GM12878 (cell line): Measurements from ENCODE around the gene UBA5. TPM values are rescaled to one million over a fixed set of nuclear protein-coding genes. Genes with fewer than 3 reads are reported as not detected.

ENCODE experiments used
- ATAC-seq: fragments of 200-7000 bp; cut with Tn5 transposase; 3 replicates; pipeline ENCODE4 v1.9.1; 2020; ENCODE audit warnings: mild to moderate bottlenecking, moderate library complexity
- BruUV-seq: library from RNA; stranded (reverse); fragments of 400-500 nt; replicated peaks from 2 replicates; lab custom pipeline; 2021; lab: Mats Ljungman, UMichigan
- CTCF ChIA-PET: fragments of 300-600 bp; sonication (Branson Sonifier 250); formaldehyde crosslinking; extraction: SDS; loops from one replicate; lab custom pipeline; 2021; ENCODE audit warnings: inconsistent platforms; lab: Yijun Ruan, JAX
- POLR2A ChIA-PET: fragments of 350-600 bp; formaldehyde crosslinking; extraction: SDS; loops from one replicate; lab custom pipeline; 2021; ENCODE audit warnings: inconsistent platforms; lab: Charles Lee
- RAD21 ChIA-PET: fragments of 300-600 bp; sonication (Branson Sonifier 250); formaldehyde crosslinking; loops from one replicate; lab custom pipeline; 2023; ENCODE audit warnings: antibody characterized with exemption; ENCODE audit not compliant: unreplicated experiment; lab: Charles Lee
- SMC1A ChIA-PET: fragments of 300-600 bp; sonication (Branson Sonifier 250); formaldehyde crosslinking; loops from one replicate; lab custom pipeline; 2023; ENCODE audit not compliant: unreplicated experiment, uncharacterized antibody; lab: Charles Lee
- DNase-seq: peaks from one replicate; pipeline ENCODE4 v3.0.0-alpha.2; 2011; ENCODE audit warnings: low read depth, low spot score
- FAIRE-seq: peaks from 3 replicates; lab custom pipeline; 2011; peaks lifted over from hg19 to GRCh38; lab: Jason Lieb, UNC
- H2AFZ ChIP-seq: 2 replicates; pipeline ENCODE4 v1.6.0; 2011; ENCODE audit warnings: low read depth, low read length, control low read depth; ENCODE audit not compliant: control insufficient read depth
- H3K27ac ChIP-seq: 2 replicates; pipeline ENCODE4 v1.5.1; 2011; ENCODE audit warnings: control low read depth; ENCODE audit not compliant: control insufficient read depth, insufficient read depth
- H3K27me3 ChIP-seq, 2 experiments: replicated peaks in 1 of 2; 2 replicates each; pipeline versions ENCODE4 v1.6.0 to v1.6.1; 2011; ENCODE audit warnings: low read length in 1 of 2; ENCODE audit not compliant: control insufficient read depth in 2 of 2, insufficient read depth in 2 of 2
- H3K36me3 ChIP-seq, 2 experiments: 2 replicates each; pipeline ENCODE4 v1.5.1; 2011; ENCODE audit warnings: low read length in 1 of 2; ENCODE audit not compliant: control insufficient read depth in 2 of 2, insufficient read depth in 2 of 2
- H3K4me1 ChIP-seq: 2 replicates; pipeline ENCODE4 v1.6.1; 2011; ENCODE audit warnings: mild to moderate bottlenecking, low read length, moderate library complexity, mixed read lengths; ENCODE audit not compliant: control insufficient read depth, insufficient read depth
- H3K4me2 ChIP-seq: 2 replicates; pipeline ENCODE4 v1.6.0; 2011; ENCODE audit warnings: control low read depth; ENCODE audit not compliant: control insufficient read depth, insufficient read depth
- H3K4me3 ChIP-seq: fragments of 200-600 bp; sonication (generic); 2 replicates; pipeline ENCODE4 v1.5.1; 2016
- H3K79me2 ChIP-seq: 2 replicates; pipeline ENCODE4 v1.6.0; 2011; ENCODE audit warnings: low read length; ENCODE audit not compliant: control insufficient read depth, insufficient read depth
- H3K9ac ChIP-seq: 2 replicates; pipeline ENCODE4 v1.8.0; 2011; ENCODE audit warnings: low read length, control low read depth, mixed read lengths; ENCODE audit not compliant: control insufficient read depth, insufficient read depth
- H3K9me3 ChIP-seq: replicated peaks from 3 replicates; pipeline ENCODE4 v1.5.1; 2011; ENCODE audit warnings: mild to moderate bottlenecking, low read length; ENCODE audit not compliant: control insufficient read depth, insufficient read depth
- H4K20me1 ChIP-seq: 2 replicates; pipeline ENCODE4 v1.6.0; 2011; ENCODE audit not compliant: control insufficient read depth, insufficient read depth
- CREM ChIP-seq: IDR thresholded peaks from 2 replicates; pipeline ENCODE4 v1.6.1; 2014; ENCODE audit warnings: antibody characterized with exemption, low read depth
- EGR1 ChIP-seq, 2 experiments: IDR thresholded peaks; 1 replicate in 1 of 2; 2 replicates in 1 of 2; pipeline ENCODE4 v1.6.1; 2011 to 2012; ENCODE audit warnings: low read depth in 2 of 2, low read length in 2 of 2, borderline replicate concordance in 1 of 2, mild to moderate bottlenecking in 1 of 2, moderate library complexity in 1 of 2
- JUND ChIP-seq: IDR thresholded peaks from 2 replicates; pipeline ENCODE4 v1.6.1; 2012; ENCODE audit warnings: low read depth, mild to moderate bottlenecking, low read length, improper control_type of control experiment, moderate library complexity
- MYB ChIP-seq: fragments of 150-350 bp; IDR thresholded peaks from 2 replicates; pipeline ENCODE4 v1.6.1; 2014; ENCODE audit warnings: mild to moderate bottlenecking, low read depth, low read length, borderline replicate concordance
- NKRF ChIP-seq: fragments of 450-650 bp; conservative IDR thresholded peaks from 2 replicates; pipeline ENCODE4 v1.6.1; 2017; ENCODE audit warnings: mild to moderate bottlenecking, moderate library complexity
- SMARCA5 ChIP-seq: fragments of 450-650 bp; IDR thresholded peaks from 2 replicates; pipeline ENCODE4 v1.6.1; 2017; ENCODE audit warnings: mild to moderate bottlenecking
- SMC3 ChIP-seq: IDR thresholded peaks from 2 replicates; pipeline ENCODE4 v1.6.1; 2011; ENCODE audit warnings: low read length, improper control_type of control experiment, borderline replicate concordance
- in situ Hi-C: fragments of 300-500 bp; cut with MboI; formaldehyde crosslinking; loops from 9 replicates; pipeline ENCODE4 v1.14.3; 2018; ENCODE audit warnings: mixed read lengths
- intact Hi-C: fragments of 100-400 bp; cut with micrococcal nuclease; formaldehyde crosslinking; loops from one replicate; pipeline ENCODE4 v1.14.2; 2022; ENCODE audit not compliant: unreplicated experiment
- polyA plus RNA-seq, 11 experiments: library from polyadenylated mRNA; depleted of rRNA in 4 of 11; unstranded in 6 of 11; stranded (reverse) in 5 of 11; fragments of >200 nt; fragmentation: Nextera tagmentation in 4 of 11; fragmentation: Illumina TruSeq in 1 of 11; extraction: Ambion mirVana in 4 of 11; extraction: Trizol in 1 of 11; gene quantifications; 1 replicate in 1 of 11; 2 replicates in 10 of 11; pipeline versions ENCODE4 v1.2.1 to v1.2.3, GENCODE V29; 2011 to 2016; ENCODE audit warnings: inconsistent platforms in 2 of 11, missing spikeins in 2 of 11, low read depth in 1 of 11
- total RNA-seq, 4 experiments: library from RNA; depleted of rRNA in 3 of 4; stranded (reverse); fragments of >200 nt in 3 of 4; fragmentation: Illumina TruSeq in 1 of 4; extraction: Trizol in 1 of 4; gene quantifications; 2 replicates each; pipeline versions ENCODE4 v1.2.1 to v1.2.3, GENCODE V29; 2013 to 2021

The UBA5 gene
- total and polyA plus RNA-seq, 10 of the 15 experiments (the other 5 are each of a cell fraction or from before 2014, with no cell fraction given) = 10.2 to 62.1 (median 43.8) TPM

GRCh38 chr3:132635052-132635451 is 25.1 kb upstream of the UBA5 start:
- H3K27me3 ChIP-seq = no peaks in the 10 kb centered on the region
- FAIRE-seq (no peak), ATAC-seq (no peak), DNase-seq (no peak)
- ChIA-PET RAD21 (interaction anchor here (0.9 kb wide), 1 partner anchor 92 kb away, joined by 3 read pairs; no protein-coding TSS in a partner anchor), SMC1A (interaction anchor here (1.6 to 9.1 kb wide), 3 partner anchors 86 to 99 kb away, joined by 5 to 100 read pairs (median 8); no protein-coding TSS in a partner anchor), CTCF (interaction anchor here (2.0 to 2.4 kb wide), 3 partner anchors 9 to 101 kb away, joined by 5 to 17 read pairs (median 7); no protein-coding TSS in a partner anchor), POLR2A (no interaction called here)
- TF ChIP-seq SMARCA5 (no peak), NKRF (no peak), CREM (no peak), EGR1 (IDR thresholded peaks at IDR 0.05; ENCODE audit: borderline replicate concordance in 1 of 2, low read depth in 2 of 2, low read length in 2 of 2) (no peak), MYB (no peak), SMC3 (no peak), JUND (no peak)
- in situ Hi-C loops (no loop called here), intact Hi-C loops (no loop called here)
- H3K9ac ChIP-seq = no peak overlapping the region
- H3K4me1 ChIP-seq = no peaks in the 10 kb centered on the region
- H3K9me3 ChIP-seq = no peaks in the 10 kb centered on the region
- no peak overlapping the region for H3K4me2 ChIP-seq
- no peak overlapping the region for H3K4me3 ChIP-seq
- H3K27ac ChIP-seq = no peak overlapping the region
- no peaks in the 10 kb centered on the region for H3K79me2 ChIP-seq
- no peaks in the 10 kb centered on the region for H4K20me1 ChIP-seq
- no TSS peak for BruUV-seq
- H3K36me3 ChIP-seq = peaks cover 0 to 2% of the 10 kb centered on the region in 2 experiments; a peak in 1 of 4 replicates
- H2AFZ ChIP-seq = no peak overlapping the region
